Kidney glomerular epithelial cell (primary cell): ENCODE measurements around the gene NEIL1.
"Not testable (repeated sequence)": the region's sequence is repeated elsewhere in the genome, so short reads cannot be mapped to it uniquely, and the experiment has no call there.

Source experiments
- DNase-seq: peaks from one replicate; lab custom pipeline; 2025; lab: John Stamatoyannopoulos, UW

The NEIL1 gene, protein sequence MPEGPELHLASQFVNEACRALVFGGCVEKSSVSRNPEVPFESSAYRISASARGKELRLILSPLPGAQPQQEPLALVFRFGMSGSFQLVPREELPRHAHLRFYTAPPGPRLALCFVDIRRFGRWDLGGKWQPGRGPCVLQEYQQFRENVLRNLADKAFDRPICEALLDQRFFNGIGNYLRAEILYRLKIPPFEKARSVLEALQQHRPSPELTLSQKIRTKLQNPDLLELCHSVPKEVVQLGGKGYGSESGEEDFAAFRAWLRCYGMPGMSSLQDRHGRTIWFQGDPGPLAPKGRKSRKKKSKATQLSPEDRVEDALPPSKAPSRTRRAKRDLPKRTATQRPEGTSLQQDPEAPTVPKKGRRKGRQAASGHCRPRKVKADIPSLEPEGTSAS

GRCh38 chr15:75346796-75347221, at the start of gene NEIL1:
Gene NEIL1 (plus strand): TSS chr15:75347039. CDS start chr15:75348906, 1,867 bp downstream.
- DNase-seq: no peak

DNA sequence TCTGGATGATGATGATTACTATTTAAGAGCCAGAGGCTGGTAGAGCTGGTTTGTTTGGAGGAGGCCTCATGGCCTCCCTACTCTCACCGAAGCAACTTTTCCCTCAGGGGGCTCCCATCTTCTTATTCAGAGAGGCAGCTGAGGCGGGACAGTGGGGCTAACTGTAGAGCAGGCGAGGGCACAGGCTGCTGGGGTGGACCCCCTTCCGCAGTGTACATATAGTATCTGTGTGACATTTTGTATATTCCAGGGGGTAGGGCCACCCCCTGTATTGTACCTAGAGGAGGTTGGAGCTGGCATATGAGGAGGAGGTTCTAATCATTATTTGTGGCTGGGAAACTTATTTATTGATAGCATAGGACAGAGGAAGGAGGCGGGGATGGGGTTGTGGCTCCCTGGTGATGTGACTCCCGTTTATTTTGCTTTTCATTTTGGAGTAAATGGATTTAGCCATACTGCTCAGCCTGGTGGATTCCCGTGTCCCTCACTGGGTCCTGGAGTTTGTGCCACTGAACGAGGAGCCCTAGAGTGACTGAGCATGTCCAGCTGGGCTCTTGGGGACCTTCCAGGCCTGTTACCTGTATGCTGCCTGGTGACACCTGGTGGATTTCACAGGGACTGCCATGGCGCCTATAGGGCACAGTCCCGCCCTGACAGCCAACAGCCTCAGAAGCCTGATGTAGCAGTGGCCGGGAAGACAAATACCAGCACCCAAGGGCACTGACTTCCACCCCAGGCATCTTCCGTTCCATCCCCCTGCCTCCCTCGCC, 48.1 kb upstream of the NEIL1 start:
- DNase-seq: not testable (repeated sequence)

DNA sequence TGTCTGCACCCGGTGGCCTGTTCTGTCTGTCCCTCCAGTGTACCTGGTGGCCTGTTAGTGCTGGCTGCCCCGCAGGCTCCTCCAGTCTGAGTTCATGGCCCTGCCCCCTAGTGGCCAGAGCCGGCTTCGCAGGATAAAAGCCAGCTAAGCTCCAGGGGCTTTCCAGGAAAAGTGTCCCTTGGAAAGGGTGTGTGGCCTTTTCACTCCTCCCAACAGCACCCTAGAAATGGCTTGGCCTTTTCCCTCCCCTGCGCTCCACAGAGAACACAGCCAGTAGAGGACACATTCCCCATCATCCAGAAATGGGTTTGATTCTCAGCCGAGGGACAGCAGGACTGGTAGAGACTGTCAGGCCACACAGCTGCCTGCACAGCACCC, 47.5 kb upstream of the NEIL1 start:
- DNase-seq: not testable (repeated sequence)

- not testable (repeated sequence) for DNase-seq
These were observed 46.8 kb upstream of the NEIL1 start for GRCh38 chr15:75300026-75300425.

- DNase-seq: no peak
These were observed 44.5 kb upstream of the NEIL1 start for GRCh38 chr15:75302318-75302717.

DNA sequence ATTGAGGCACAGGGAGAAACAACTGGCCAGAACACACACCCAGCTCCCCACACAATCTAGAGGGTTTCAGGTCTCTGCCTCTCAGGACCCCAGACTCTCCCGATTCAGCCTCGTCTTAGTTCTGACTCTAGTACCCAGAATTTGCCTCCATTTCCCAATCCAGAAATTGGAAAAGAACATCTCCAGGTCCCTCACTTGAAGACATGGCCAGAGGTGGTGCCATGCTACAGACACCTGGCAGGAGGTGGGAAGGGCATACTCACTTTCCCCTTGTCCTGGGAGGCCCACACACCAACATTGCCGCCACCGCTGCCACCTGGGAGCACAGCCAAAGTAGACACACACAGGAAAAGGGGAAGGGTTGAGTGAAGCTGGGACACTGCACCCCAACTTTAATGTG, 44.1 kb upstream of the NEIL1 start:
- not testable (repeated sequence) for DNase-seq

DNA sequence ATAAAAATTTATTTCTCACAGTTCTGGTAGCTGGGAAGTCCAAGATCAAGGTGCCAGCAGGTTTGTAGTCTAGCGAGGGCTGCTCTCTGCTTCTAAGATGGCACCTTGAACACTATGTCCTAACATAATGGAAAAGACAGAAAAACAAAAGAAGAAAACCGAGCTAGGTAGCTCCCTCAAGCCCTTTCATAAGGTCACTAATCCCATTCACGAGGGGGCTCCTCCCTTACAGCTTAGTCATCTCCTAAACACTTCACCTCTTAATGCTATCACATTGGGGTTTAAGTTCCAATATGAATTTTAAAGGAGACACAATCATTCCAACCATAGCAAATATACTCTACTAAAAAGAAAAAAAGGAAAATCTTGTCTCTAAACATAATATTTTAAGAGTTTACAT, 40.7 kb upstream of the NEIL1 start:
- no peak for DNase-seq

- peak; percentile 5 for DNase-seq
These were observed 39.0 kb upstream of the NEIL1 start for GRCh38 chr15:75307778-75308390.

DNA sequence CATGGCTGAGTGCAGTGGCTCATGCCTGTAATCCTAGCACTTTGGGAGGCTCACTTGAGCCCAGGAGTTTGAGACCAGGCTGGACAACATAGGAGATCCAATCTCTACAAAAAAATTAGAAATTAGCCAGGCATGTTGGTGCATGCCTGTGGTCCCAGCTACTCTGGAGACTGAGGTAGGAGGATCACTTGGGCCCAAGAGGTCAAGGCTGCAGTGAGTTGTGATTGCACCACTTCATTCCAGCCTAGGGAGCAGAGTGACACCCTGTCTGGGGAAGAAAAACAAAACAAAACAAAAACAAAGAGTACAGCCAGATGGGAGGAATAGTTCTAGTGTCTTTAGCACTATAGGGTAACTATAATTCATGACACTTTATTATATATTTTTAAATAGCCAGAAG, 37.1 kb upstream of the NEIL1 start:
- DNase-seq: peak; percentile 23

DNA sequence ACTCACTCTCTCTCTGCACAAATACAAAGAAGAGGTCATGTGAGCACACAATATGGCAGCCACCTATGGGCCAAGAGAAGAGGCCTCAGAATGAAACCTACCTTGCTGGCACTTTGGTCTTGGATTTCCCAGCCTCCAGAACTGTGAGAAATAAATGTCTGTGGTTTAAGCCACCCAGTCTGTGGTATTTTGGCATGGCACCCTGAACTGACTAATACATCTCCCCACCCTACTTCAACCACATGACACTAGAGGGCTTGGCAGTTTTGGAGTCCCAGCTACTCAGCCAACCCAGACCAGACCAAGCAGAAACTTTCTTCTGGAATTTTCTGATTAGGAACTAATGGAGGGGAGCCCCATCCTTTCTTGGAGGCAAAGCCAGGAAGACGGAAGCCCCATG, 34.3 kb upstream of the NEIL1 start:
- not testable (repeated sequence) for DNase-seq

GRCh38 chr15:75313116-75313845, 33.6 kb upstream of the NEIL1 start:
- no peak for DNase-seq

GRCh38 chr15:75314552-75315290, 32.1 kb upstream of the NEIL1 start:
- DNase-seq: no peak

DNA sequence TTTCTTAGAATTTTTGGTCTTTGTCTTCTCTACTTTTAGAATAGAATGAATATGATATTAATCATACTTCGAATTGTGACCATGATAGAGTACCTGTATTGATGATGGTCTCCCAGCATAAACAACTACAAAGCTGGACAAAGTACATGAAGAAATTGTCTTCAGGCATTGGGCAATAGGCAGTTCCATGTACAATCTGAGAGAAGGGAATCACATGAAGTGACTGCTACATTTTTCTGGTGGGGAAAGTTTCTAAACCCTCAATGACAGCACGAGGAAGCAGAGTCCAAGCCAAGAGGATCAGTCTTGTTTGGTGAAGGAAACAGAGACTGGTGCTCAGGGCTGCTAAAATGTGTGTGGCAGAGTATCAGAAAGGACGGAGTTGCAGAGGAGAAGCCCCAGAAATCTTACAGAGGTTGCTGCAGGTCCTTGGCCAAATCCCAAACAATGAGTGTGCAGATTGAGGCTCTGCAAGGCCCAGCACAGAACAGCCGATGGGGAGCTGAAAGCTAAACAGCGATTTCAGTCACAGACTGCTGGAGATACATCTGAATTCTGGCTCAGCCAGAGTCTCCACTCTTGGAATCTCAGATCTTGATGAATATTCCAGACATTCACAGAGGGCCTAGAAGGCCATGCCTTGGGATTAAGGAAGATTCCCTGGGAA, 27.5 kb upstream of the NEIL1 start:
- DNase-seq: not testable (repeated sequence)

GRCh38 chr15:75321711-75322110, 25.1 kb upstream of the NEIL1 start:
- no peak for DNase-seq

- no peak for DNase-seq
These were observed 20.9 kb upstream of the NEIL1 start for GRCh38 chr15:75325922-75326321.

DNA sequence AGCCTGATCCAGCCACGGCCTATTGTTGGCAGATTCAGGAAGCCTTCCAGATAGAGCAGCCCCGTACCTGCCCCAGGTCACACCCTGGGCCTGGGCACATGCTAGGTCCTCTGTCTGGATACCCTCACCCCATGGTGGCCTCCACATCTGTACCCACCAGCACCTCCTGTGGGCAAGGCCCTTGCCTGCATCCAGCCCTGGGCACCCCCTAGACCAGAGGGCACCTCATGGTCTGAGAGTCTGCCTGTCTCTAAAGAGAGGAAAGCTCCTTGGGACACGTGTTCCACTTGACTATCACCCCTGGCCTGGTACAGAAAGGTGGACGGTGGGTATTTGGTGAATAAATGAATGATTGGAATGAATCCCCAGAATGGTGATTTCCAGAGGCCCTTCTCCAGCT, 19.8 kb upstream of the NEIL1 start:
- no peak for DNase-seq

GRCh38 chr15:75327491-75327890, 19.3 kb upstream of the NEIL1 start:
- DNase-seq: no peak

DNA sequence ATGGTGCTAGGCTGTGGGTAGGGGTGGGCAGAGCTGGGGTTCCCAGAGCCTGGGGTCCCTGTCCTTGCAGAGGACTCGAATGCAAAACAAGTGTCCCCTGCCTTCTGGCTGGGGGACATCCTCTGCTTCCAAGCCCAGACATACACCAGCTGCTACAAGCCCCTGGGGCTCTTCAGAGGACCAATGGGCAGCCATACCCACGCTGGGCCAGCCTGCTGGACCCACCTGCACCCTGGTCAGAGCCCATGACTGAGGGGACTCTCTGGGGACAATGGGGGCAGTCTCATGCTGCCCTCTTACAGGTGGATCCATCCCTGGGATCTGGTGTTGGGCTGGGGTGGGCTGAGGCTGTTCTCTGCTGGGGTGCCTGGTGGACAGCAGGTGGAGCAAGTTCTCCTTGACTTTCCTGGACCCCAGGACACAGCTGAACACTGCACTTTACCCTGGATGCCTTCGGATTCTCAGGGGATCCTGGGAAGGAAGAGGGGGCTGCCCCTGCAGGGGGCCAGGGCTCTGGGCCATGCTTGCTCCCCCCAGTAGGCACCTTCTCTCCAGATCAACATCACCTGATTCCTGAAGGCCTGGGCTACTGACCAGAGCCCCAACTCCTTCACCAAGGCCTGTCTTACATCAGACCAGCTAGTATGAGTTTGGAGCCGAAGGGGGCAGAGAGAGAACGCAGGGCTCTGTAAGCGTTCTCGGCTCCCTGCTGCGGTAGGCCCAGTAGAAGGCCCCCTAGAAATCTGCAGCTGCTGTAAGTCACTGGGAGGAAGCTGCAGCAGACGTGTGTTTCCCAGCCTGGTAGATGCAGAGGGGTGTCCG, 18.1 kb upstream of the NEIL1 start:
- DNase-seq: no peak

DNA sequence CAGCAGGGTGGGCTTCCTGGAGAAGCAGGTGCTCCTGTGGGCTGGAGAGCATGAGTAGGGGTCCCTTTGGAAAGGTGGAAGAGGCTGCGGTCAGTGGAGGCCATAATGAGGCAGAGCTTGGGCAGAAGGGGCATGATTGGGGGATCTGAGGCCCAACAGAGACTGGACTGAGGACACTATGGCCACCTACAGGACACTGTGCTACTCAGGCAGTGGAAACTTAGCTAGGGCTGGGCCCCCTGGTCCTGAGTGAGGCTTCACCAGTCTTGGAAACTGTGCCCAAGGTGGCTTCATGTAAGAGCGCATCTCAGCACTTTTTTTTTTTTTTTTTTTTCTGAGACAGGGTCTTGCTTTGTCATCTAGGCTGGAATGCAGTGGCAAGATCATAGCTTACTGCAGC, 17.3 kb upstream of the NEIL1 start:
- DNase-seq: no peak

GRCh38 chr15:75332093-75332492, 14.7 kb upstream of the NEIL1 start:
- not testable (repeated sequence) for DNase-seq
